ENCODE data around the gene PPFIBP2. TPM values are rescaled to one million over a fixed set of nuclear protein-coding genes. Genes with fewer than 3 reads are reported as not detected.

Gene PPFIBP2
- total and polyA plus RNA-seq, 11 donors, result 10.5 to 31.1 (median 20.8) TPM

DNA sequence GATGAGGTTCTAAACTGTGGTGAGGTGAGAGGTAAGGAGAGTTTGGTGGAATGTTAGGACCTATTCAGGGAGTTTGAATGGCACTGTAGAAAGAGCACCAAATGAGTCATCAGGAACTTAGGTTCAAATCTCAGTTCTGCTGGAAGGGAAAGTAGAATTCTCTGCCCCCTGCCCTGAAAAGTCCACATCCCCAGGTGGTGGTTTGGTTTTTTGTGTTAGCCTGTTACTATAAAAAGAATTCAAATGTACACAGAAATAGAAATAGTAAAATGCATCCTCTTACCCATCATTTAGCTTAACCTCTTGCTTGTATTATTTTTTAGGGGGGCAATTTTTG lies 20.2 kb downstream of the PPFIBP2 start:
- no peaks in the 10 kb centered on the region for H3K36me3 ChIP-seq
- TF ChIP-seq POLR2A (IDR thresholded peaks at IDR 0.05), result no peak
- TF ChIP-seq, protein P1, sequence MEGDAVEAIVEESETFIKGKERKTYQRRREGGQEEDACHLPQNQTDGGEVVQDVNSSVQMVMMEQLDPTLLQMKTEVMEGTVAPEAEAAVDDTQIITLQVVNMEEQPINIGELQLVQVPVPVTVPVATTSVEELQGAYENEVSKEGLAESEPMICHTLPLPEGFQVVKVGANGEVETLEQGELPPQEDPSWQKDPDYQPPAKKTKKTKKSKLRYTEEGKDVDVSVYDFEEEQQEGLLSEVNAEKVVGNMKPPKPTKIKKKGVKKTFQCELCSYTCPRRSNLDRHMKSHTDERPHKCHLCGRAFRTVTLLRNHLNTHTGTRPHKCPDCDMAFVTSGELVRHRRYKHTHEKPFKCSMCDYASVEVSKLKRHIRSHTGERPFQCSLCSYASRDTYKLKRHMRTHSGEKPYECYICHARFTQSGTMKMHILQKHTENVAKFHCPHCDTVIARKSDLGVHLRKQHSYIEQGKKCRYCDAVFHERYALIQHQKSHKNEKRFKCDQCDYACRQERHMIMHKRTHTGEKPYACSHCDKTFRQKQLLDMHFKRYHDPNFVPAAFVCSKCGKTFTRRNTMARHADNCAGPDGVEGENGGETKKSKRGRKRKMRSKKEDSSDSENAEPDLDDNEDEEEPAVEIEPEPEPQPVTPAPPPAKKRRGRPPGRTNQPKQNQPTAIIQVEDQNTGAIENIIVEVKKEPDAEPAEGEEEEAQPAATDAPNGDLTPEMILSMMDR (IDR thresholded peaks at IDR 0.05), result no peak
- H3K9me3 ChIP-seq, result no peaks in the 10 kb centered on the region
- no peak overlapping the region for H3K4me3 ChIP-seq
- no peaks in the 10 kb centered on the region for H3K27me3 ChIP-seq
- H3K27ac ChIP-seq, result no peak overlapping the region
- ATAC-seq (no peak), DNase-seq (no peak)
- intact Hi-C loops (cut with DNase I), result no loop called here
- H3K4me1 ChIP-seq, result peaks cover 0 to 35% (median 11%) of the 10 kb centered on the region in 12 donors

DNA sequence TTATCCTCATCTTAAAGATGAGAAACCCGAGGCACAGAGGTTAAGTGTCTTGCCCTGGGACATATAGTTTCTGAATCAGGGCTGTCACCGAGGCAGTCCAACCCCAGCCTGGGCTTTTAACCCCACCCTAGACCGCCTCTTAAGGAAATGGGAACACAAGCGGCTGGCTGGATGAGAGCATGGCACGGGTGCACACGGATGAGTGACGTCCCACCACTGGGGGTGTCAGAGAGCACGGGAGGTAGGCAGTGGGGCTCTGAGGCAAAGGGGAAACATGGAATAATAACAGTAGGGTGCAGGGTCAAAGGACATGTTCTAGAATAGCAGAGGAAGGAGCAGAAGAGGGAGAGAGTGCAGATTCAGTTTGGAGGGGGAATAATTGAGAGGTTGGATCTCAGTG lies 22.3 kb downstream of the PPFIBP2 start:
- WGBS, 4 donors, result 33 to 45% (median 38%) methylated on average over 8 of the region's 8 CpGs
- H3K4me3 ChIP-seq, result no peak overlapping the region
- H3K9me3 ChIP-seq, result no peaks in the 10 kb centered on the region
- no peak overlapping the region for H3K27ac ChIP-seq
- H3K4me1 ChIP-seq, result peaks cover 0 to 27% (median 13%) of the 10 kb centered on the region in 12 donors
- no peaks in the 10 kb centered on the region for H3K36me3 ChIP-seq
- TF ChIP-seq, protein P1 (IDR thresholded peaks at IDR 0.05), result peak in 3 of 12 donors; percentile 18 to 35 (median 19)
- no peak for TF ChIP-seq POLR2A (IDR thresholded peaks at IDR 0.05)
- DNase-seq (no peak), ATAC-seq (peak in 2 of 4 donors; percentile 16 to 49)
- no peaks in the 10 kb centered on the region for H3K27me3 ChIP-seq
- intact Hi-C loops (cut with DNase I), result no loop called here

DNA sequence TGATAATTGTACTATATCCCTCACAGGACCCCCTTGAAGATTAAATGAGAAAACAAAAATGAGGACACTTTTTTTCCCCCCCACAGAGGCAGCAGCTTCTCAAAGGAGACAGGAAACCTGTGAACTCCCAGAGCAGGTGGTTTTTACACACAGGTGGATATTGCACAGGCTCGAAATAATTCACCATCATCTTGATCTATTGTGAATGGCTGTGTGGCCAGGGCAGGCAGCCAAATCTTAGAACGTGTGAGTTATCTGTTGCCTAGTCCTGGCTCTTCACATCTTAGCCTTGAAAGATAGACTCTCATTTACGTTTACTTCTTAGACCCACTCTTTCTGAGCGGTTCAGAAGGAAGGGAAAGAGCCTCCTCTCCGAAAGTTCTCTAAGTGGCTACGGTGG lies 23.5 kb downstream of the PPFIBP2 start:
- Histone ChIP-seq H3K36me3 (no peaks in the 10 kb centered on the region), H3K9me3 (no peaks in the 10 kb centered on the region), H3K4me3 (no peak overlapping the region), H3K4me1 (peaks cover 0 to 22% (median 13%) of the 10 kb centered on the region in 12 donors), H3K27ac (no peak overlapping the region), H3K27me3 (no peaks in the 10 kb centered on the region)
- WGBS, 4 donors, result 71 to 79% (median 76%) methylated on average over 6 of the region's 6 CpGs
- DNase-seq (no peak), ATAC-seq (no peak)
- TF ChIP-seq, protein P1 (IDR thresholded peaks at IDR 0.05), result no peak
- no peak for TF ChIP-seq POLR2A (IDR thresholded peaks at IDR 0.05)
- intact Hi-C loops (cut with DNase I), result no loop called here

DNA sequence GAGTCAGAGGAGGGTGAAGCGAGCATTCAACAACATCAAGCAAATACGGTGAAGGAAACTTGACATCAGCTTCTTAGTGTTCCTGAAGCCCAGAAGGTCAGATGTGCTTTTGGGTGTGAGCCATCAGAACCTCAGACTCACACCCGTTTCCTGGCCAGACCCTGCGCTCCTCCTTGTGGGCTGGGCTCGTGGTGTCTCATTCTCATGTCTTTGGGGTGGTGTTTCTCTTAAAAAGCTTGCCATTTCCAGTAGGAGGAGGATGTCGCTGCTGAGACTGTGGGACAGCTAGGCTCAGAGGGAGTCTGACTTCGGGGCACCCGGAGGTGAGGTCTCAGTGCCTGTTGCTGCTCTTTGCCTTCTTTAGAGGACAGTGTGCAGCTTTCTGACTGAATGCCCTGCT lies 24.2 kb downstream of the PPFIBP2 start:
- TF ChIP-seq POLR2A (IDR thresholded peaks at IDR 0.05), result no peak
- TF ChIP-seq, protein P1 (IDR thresholded peaks at IDR 0.05), result peak in 1 of 12 donors; percentile 28
- Histone ChIP-seq H3K4me1 (peaks cover 0 to 22% (median 13%) of the 10 kb centered on the region in 12 donors), H3K27me3 (no peaks in the 10 kb centered on the region), H3K36me3 (no peaks in the 10 kb centered on the region), H3K4me3 (peak overlapping the region in 1 of 12 donors; percentile 28), H3K27ac (peak overlapping the region in 5 of 12 donors; percentile 30 to 73 (median 39)), H3K9me3 (no peaks in the 10 kb centered on the region)
- 34 to 72% (median 61%) methylated on average over 7 to 8 of the region's 8 CpGs for WGBS, 4 donors
- DNase-seq (peak in 3 of 5 donors; percentile 30 to 60 (median 53)), ATAC-seq (peak; percentile 36 to 75 (median 67))
- intact Hi-C loops (cut with DNase I), result no loop called here
